Esophagus squamous epithelium (tissue), 4 donors: ENCODE results near the gene ASB18.

Source experiments
- CTCF ChIP-seq, 6 experiments: fragments of 450-650 bp in 4 of 6; fragments of 200-600 bp in 2 of 6; sonication (generic) in 2 of 6; IDR thresholded peaks; one replicate each; pipeline ENCODE4 v1.5.1; 2016 to 2019; ENCODE audit warnings: antibody characterized with exemption in 6 of 6, mild to moderate bottlenecking in 4 of 6, moderate library complexity in 4 of 6
- POLR2A ChIP-seq, 4 donors: fragments of 450-650 bp; IDR thresholded peaks; one replicate each; pipeline ENCODE4 v1.6.1; 2017; ENCODE audit warnings: antibody characterized with exemption in 4 of 4, mild to moderate bottlenecking in 4 of 4, moderate library complexity in 3 of 4

GRCh38 chr2:236178890-236179235, 85.3 kb downstream of the ASB18 start:
- TF ChIP-seq POLR2A (IDR thresholded peaks at IDR 0.05) (no peak), CTCF (IDR thresholded peaks at IDR 0.05) (no peak)
